DMS153 treated with DMSO at 0.1 percent for 48 hours (cell line): ENCODE data around the gene LRRC14B.

ENCODE experiments used
- DNase-seq: peaks from one replicate; lab custom pipeline; 2025; ENCODE audit not compliant: unreplicated experiment; lab: John Stamatoyannopoulos, UW

Gene LRRC14B

GRCh38 chr5:173392-174290 lies 17.7 kb upstream of the LRRC14B start:
- DNase-seq = no peak

GRCh38 chr5:174291-174600 lies 17.0 kb upstream of the LRRC14B start:
- no peak for DNase-seq

GRCh38 chr5:174876-175465 lies 16.3 kb upstream of the LRRC14B start:
- no peak for DNase-seq

- DNase-seq = no peak
These were observed 14.9 kb upstream of the LRRC14B start for GRCh38 chr5:176296-176823.

- no peak for DNase-seq
These were observed 13.2 kb upstream of the LRRC14B start for GRCh38 chr5:178110-178509.

GRCh38 chr5:179401-179800 lies 11.9 kb upstream of the LRRC14B start:
- DNase-seq = no peak

- no peak for DNase-seq
These were observed 10.9 kb upstream of the LRRC14B start for GRCh38 chr5:180286-180918.

- DNase-seq = no peak
These were observed 10.1 kb upstream of the LRRC14B start for GRCh38 chr5:181160-181559.

GRCh38 chr5:181566-181965 lies 9.7 kb upstream of the LRRC14B start:
- DNase-seq = no peak

GRCh38 chr5:182126-182525 lies 9.2 kb upstream of the LRRC14B start:
- no peak for DNase-seq

GRCh38 chr5:184471-184870 lies 6.8 kb upstream of the LRRC14B start:
- no peak for DNase-seq

- no peak for DNase-seq
These were observed 5.9 kb upstream of the LRRC14B start for GRCh38 chr5:185095-186070.

GRCh38 chr5:186091-187041 lies 4.9 kb upstream of the LRRC14B start:
- no peak for DNase-seq

- DNase-seq = no peak
These were observed 4.3 kb upstream of the LRRC14B start for GRCh38 chr5:187042-187431.

GRCh38 chr5:187617-188451 lies 3.5 kb upstream of the LRRC14B start:
- no peak for DNase-seq

- peak; percentile 94 for DNase-seq
These were observed 2.5 kb upstream of the LRRC14B start for GRCh38 chr5:188488-189481.

GRCh38 chr5:189486-189885 lies 1.8 kb upstream of the LRRC14B start:
- DNase-seq = no peak

GRCh38 chr5:189976-190365 lies 1.3 kb upstream of the LRRC14B start:
- DNase-seq = no peak
